Bronchus fibroblast of lung (primary cell): ENCODE data around the gene MARK3. TPM values are rescaled to one million over a fixed set of nuclear protein-coding genes. Genes with fewer than 3 reads are reported as not detected.

Experiments
- total RNA-seq: library from RNA; depleted of rRNA; stranded (reverse); fragments of >200 nt; gene quantifications from 2 replicates; pipeline ENCODE4 v1.2.3, GENCODE V29; 2015

Gene MARK3
- 43.1 and 47.2 TPM in 2 replicates for total RNA-seq

GRCh38 chr14:103385152-103385928, at the start of gene MARK3:
MARK3 (plus strand) TSS chr14:103385415; CDS start chr14:103386030, 615 bp downstream.

GRCh38 chr14:103522649-103523574, 137.7 kb downstream of the MARK3 start, which contains the start of gene CKB:
CKB (minus strand) TSS chr14:103522830; CDS start chr14:103522493, 337 bp downstream.

DNA sequence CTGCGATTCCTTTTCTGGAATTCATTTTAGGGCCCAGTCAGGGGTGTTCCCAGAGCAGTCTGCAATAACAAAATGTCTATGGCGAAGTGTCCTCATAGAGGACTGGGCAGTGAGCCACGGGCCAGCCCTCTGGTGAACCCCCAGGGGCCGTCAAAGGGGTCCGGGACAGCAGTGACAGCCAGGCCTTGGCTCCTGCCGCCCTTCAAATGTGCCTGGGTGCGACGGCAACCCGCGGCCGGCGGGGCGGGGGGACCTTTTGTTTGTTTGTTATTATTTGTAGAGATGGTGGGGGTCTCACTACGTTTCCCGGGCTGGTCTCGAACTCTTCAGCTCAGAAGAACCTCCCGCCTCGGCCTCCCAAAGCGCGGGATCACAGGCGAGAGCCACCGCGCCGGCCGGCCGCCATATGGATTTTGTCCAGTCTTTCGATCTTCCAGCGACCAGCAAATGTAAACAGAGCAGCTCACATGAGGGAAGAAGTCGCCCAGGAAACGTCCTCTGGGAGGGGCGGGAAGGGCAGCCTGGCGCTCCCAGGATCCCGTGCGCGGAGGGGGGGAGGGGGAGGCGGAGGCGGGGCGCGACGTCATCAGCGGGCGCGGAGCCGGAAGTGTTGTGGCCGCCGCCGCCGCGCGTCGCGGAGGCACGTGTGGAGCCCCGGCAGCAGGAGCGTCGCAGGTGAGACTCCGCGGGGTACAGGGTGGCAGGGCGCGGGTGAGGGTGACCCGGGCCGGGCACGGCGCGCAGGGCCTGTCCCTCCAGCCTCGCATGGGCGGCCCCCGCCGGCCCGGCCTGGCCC, 143.6 kb downstream of the MARK3 start, which contains the start of gene TRMT61A:
TSS of gene TRMT61A (plus strand) at position 610 of the 796 bp plus-strand sequence. CDS start 783 bp downstream, outside the sequence.

Other genes starting within 250 kb of the MARK3 start
- gene EIF5, start 51.2 kb upstream of the MARK3 start, total RNA-seq: 135 and 159 TPM in 2 replicates
- 87.7 and 104 TPM in 2 replicates for gene CKB, start 137.4 kb downstream of the MARK3 start, total RNA-seq
- gene TRMT61A, start 143.8 kb downstream of the MARK3 start, total RNA-seq: 7.7 and 9.8 TPM in 2 replicates
- 14.4 and 15.6 TPM in 2 replicates for gene BAG5, start 177.2 kb downstream of the MARK3 start, total RNA-seq
- gene COA8, start 177.5 kb downstream of the MARK3 start, total RNA-seq: 28.2 and 29.3 TPM in 2 replicates
- gene KLC1, start 243.8 kb downstream of the MARK3 start, total RNA-seq: 139 and 162 TPM in 2 replicates